A549 (cell line): Measurements from ENCODE around the gene CTNNA3.

Experiments used
- TF ChIP-seq, protein P1 (sequence below): fragments of 450-650 bp; IDR thresholded peaks from 2 replicates; pipeline ENCODE4 v1.6.1; 2014; ENCODE audit warnings: antibody characterized with exemption
- TF ChIP-seq, protein P2 (sequence below): fragments of >200 bp; sonication (Bioruptor Twin); formaldehyde crosslinking; IDR thresholded peaks from 3 replicates; pipeline ENCODE4 v1.6.1; 2016
- TF ChIP-seq, protein P3 (sequence below): fragments of >200 bp; sonication (Bioruptor Twin); formaldehyde crosslinking; IDR thresholded peaks from 3 replicates; pipeline ENCODE4 v1.5.1; 2016

DNA sequence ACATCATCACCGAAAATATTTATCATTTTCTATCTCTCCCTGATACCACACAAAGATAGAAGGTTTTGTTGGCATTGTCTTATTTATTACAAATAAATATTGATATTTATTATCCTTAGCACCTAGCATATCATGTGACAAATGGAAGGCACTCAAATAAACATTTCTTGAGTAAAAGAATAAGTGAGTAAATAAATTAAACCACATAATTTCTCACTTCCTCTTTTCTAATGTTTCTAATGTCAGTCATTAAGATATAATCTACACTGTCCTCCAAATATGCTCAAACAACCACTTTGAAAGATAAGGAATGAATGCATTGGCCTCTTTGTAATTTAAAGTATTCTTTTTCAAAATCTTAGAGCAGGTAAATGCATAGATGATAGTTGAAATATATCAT lies 1797.9 kb downstream of the CTNNA3 start:
- TF ChIP-seq, protein P1, sequence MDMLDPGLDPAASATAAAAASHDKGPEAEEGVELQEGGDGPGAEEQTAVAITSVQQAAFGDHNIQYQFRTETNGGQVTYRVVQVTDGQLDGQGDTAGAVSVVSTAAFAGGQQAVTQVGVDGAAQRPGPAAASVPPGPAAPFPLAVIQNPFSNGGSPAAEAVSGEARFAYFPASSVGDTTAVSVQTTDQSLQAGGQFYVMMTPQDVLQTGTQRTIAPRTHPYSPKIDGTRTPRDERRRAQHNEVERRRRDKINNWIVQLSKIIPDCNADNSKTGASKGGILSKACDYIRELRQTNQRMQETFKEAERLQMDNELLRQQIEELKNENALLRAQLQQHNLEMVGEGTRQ: no peak
- TF ChIP-seq, protein P2, sequence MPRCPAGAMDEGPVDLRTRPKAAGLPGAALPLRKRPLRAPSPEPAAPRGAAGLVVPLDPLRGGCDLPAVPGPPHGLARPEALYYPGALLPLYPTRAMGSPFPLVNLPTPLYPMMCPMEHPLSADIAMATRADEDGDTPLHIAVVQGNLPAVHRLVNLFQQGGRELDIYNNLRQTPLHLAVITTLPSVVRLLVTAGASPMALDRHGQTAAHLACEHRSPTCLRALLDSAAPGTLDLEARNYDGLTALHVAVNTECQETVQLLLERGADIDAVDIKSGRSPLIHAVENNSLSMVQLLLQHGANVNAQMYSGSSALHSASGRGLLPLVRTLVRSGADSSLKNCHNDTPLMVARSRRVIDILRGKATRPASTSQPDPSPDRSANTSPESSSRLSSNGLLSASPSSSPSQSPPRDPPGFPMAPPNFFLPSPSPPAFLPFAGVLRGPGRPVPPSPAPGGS: no peak
- TF ChIP-seq, protein P3, sequence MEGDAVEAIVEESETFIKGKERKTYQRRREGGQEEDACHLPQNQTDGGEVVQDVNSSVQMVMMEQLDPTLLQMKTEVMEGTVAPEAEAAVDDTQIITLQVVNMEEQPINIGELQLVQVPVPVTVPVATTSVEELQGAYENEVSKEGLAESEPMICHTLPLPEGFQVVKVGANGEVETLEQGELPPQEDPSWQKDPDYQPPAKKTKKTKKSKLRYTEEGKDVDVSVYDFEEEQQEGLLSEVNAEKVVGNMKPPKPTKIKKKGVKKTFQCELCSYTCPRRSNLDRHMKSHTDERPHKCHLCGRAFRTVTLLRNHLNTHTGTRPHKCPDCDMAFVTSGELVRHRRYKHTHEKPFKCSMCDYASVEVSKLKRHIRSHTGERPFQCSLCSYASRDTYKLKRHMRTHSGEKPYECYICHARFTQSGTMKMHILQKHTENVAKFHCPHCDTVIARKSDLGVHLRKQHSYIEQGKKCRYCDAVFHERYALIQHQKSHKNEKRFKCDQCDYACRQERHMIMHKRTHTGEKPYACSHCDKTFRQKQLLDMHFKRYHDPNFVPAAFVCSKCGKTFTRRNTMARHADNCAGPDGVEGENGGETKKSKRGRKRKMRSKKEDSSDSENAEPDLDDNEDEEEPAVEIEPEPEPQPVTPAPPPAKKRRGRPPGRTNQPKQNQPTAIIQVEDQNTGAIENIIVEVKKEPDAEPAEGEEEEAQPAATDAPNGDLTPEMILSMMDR: no peak
